Measurements from ENCODE around the gene PIK3CA. TPM values are rescaled to one million over a fixed set of nuclear protein-coding genes. Genes with fewer than 3 reads are reported as not detected.
"Not testable (repeated sequence)": the region's sequence is repeated elsewhere in the genome, so short reads cannot be mapped to it uniquely, and the experiment has no call there.

PIK3CA gene
- polyA plus RNA-seq = 10 to 100 TPM in 1 of 4 donors, 1 to 10 TPM in 3; 2.2 to 18.2 (median 4.6) TPM
- long read RNA-seq, donor 1 = 0 reads
- long read RNA-seq, donor 2 = 0 reads
- long read RNA-seq, donor 3 = 0 reads
- long read RNA-seq, donor 4 = 0 reads
- long read RNA-seq, donor 5 = 0 reads
- long read RNA-seq, donor 6, full-length matches to known transcripts = 2 of 2 reads
- long read RNA-seq, donor 6, partial matches to known transcripts = 0 of 2 reads
- long read RNA-seq, donor 6, other reads (novel, unspliced or antisense) = 0 of 2 reads
- long read RNA-seq, donor 7 = 0 reads
- long read RNA-seq, donor 8 = 0 reads
- long read RNA-seq, donor 9 = 0 reads
- long read RNA-seq, donor 10, full-length matches to known transcripts = 3 of 3 reads
- long read RNA-seq, donor 10, partial matches to known transcripts = 0 of 3 reads
- long read RNA-seq, donor 10, other reads (novel, unspliced or antisense) = 0 of 3 reads

GRCh38 chr3:179147873-179148615 is at the start of gene PIK3CA:
TSS of gene PIK3CA (plus strand) at chr3:179148357. CDS start at chr3:179198826, 50,469 bp downstream.
- 0 to 1% (median 0%) methylated on average over 35 to 67 of the region's 67 CpGs for WGBS, 3 donors
- Histone ChIP-seq H3K9me3 (ENCODE audit: control insufficient read depth in 2 of 2, insufficient read depth in 1 of 2, low read depth in 1 of 2, low read length in 1 of 2) (no peaks in the 10 kb centered on the region), H3K36me3 (ENCODE audit: control insufficient read depth in 3 of 3, insufficient read depth in 2 of 3, low read depth in 1 of 3, low read length in 3 of 3) (no peaks in the 10 kb centered on the region), H3K27me3 (ENCODE audit: control insufficient read depth in 3 of 3, insufficient read depth in 3 of 3, low read length in 3 of 3) (no peaks in the 10 kb centered on the region), H3K27ac (ENCODE audit: low read depth in 1 of 3, low read length in 2 of 3) (peak within 1 kb of the TSS; percentile 95 to 98 (median 97)), H3K4me1 (ENCODE audit: control insufficient read depth in 3 of 3, insufficient read depth in 2 of 3, low read depth in 1 of 3, low read length in 2 of 3) (peaks cover 0 to 4% (median 0%) of the 10 kb centered on the region in 3 donors), H3K4me3 (ENCODE audit: low read depth in 1 of 3, low read length in 3 of 3) (peak within 1 kb of the TSS; percentile 78 to 81 (median 80))
- DNase-seq (peak; percentile 98 to 99), FAIRE-seq (no peak)

GRCh38 chr3:179098388-179099077 is 49.6 kb upstream of the PIK3CA start:
- H3K36me3 ChIP-seq (ENCODE audit: control insufficient read depth in 3 of 3, insufficient read depth in 2 of 3, low read depth in 1 of 3, low read length in 3 of 3) = no peaks in the 10 kb centered on the region
- no peak for FAIRE-seq
- no peak overlapping the region for H3K4me3 ChIP-seq (ENCODE audit: low read depth in 1 of 3, low read length in 3 of 3)
- no peak for DNase-seq
- no peaks in the 10 kb centered on the region for H3K4me1 ChIP-seq (ENCODE audit: control insufficient read depth in 3 of 3, insufficient read depth in 2 of 3, low read depth in 1 of 3, low read length in 2 of 3)
- WGBS, 3 donors = 67 to 76% (median 73%) methylated on average over 7 of the region's 7 CpGs
- H3K27me3 ChIP-seq (ENCODE audit: control insufficient read depth in 3 of 3, insufficient read depth in 3 of 3, low read length in 3 of 3) = no peaks in the 10 kb centered on the region
- H3K9me3 ChIP-seq (ENCODE audit: control insufficient read depth in 2 of 2, insufficient read depth in 1 of 2, low read depth in 1 of 2, low read length in 1 of 2) = no peaks in the 10 kb centered on the region
- no peak overlapping the region for H3K27ac ChIP-seq (ENCODE audit: low read depth in 1 of 3, low read length in 2 of 3)

- no peak overlapping the region for H3K4me3 ChIP-seq (ENCODE audit: low read depth in 1 of 3, low read length in 3 of 3)
- H3K27ac ChIP-seq (ENCODE audit: low read depth in 1 of 3, low read length in 2 of 3) = no peak overlapping the region
- FAIRE-seq (no peak), DNase-seq (no peak)
- H3K36me3 ChIP-seq (ENCODE audit: control insufficient read depth in 3 of 3, insufficient read depth in 2 of 3, low read depth in 1 of 3, low read length in 3 of 3) = no peaks in the 10 kb centered on the region
- H3K27me3 ChIP-seq (ENCODE audit: control insufficient read depth in 3 of 3, insufficient read depth in 3 of 3, low read length in 3 of 3) = no peaks in the 10 kb centered on the region
- no peaks in the 10 kb centered on the region for H3K4me1 ChIP-seq (ENCODE audit: control insufficient read depth in 3 of 3, insufficient read depth in 2 of 3, low read depth in 1 of 3, low read length in 2 of 3)
- H3K9me3 ChIP-seq (ENCODE audit: control insufficient read depth in 2 of 2, insufficient read depth in 1 of 2, low read depth in 1 of 2, low read length in 1 of 2) = no peaks in the 10 kb centered on the region
Measured at GRCh38 chr3:179100652-179101051, 47.5 kb upstream of the PIK3CA start.

- no peaks in the 10 kb centered on the region for H3K4me1 ChIP-seq (ENCODE audit: control insufficient read depth in 3 of 3, insufficient read depth in 2 of 3, low read depth in 1 of 3, low read length in 2 of 3)
- WGBS, 3 donors = 3 to 29% (median 15%) methylated on average over 1 of the region's 1 CpG
- DNase-seq (no peak), FAIRE-seq (no peak)
- H3K4me3 ChIP-seq (ENCODE audit: low read depth in 1 of 3, low read length in 3 of 3) = no peak overlapping the region
- H3K36me3 ChIP-seq (ENCODE audit: control insufficient read depth in 3 of 3, insufficient read depth in 2 of 3, low read depth in 1 of 3, low read length in 3 of 3) = no peaks in the 10 kb centered on the region
- no peak overlapping the region for H3K27ac ChIP-seq (ENCODE audit: low read depth in 1 of 3, low read length in 2 of 3)
- no peaks in the 10 kb centered on the region for H3K27me3 ChIP-seq (ENCODE audit: control insufficient read depth in 3 of 3, insufficient read depth in 3 of 3, low read length in 3 of 3)
- no peaks in the 10 kb centered on the region for H3K9me3 ChIP-seq (ENCODE audit: control insufficient read depth in 2 of 2, insufficient read depth in 1 of 2, low read depth in 1 of 2, low read length in 1 of 2)
Measured at GRCh38 chr3:179105881-179106280, 42.3 kb upstream of the PIK3CA start.

- no peak for FAIRE-seq
Measured at GRCh38 chr3:179107617-179108016, 40.5 kb upstream of the PIK3CA start.

GRCh38 chr3:179108086-179108485 is 40.1 kb upstream of the PIK3CA start:
- no peak for DNase-seq
- no peaks in the 10 kb centered on the region for H3K4me1 ChIP-seq (ENCODE audit: control insufficient read depth in 3 of 3, insufficient read depth in 2 of 3, low read depth in 1 of 3, low read length in 2 of 3)
- no peak for FAIRE-seq
- whole genome bisulfite sequencing, 3 donors = 71 to 78% (median 73%) methylated on average over 1 of the region's 1 CpG
- H3K27ac ChIP-seq (ENCODE audit: low read depth in 1 of 3, low read length in 2 of 3) = no peak overlapping the region
- H3K4me3 ChIP-seq (ENCODE audit: low read depth in 1 of 3, low read length in 3 of 3) = no peak overlapping the region
- no peaks in the 10 kb centered on the region for H3K9me3 ChIP-seq (ENCODE audit: control insufficient read depth in 2 of 2, insufficient read depth in 1 of 2, low read depth in 1 of 2, low read length in 1 of 2)
- no peaks in the 10 kb centered on the region for H3K36me3 ChIP-seq (ENCODE audit: control insufficient read depth in 3 of 3, insufficient read depth in 2 of 3, low read depth in 1 of 3, low read length in 3 of 3)
- H3K27me3 ChIP-seq (ENCODE audit: control insufficient read depth in 3 of 3, insufficient read depth in 3 of 3, low read length in 3 of 3) = no peaks in the 10 kb centered on the region

More at GRCh38 chr3:179107617-179108016, 40.5 kb upstream of the PIK3CA start:
- Histone ChIP-seq H3K4me1 (ENCODE audit: control insufficient read depth in 3 of 3, insufficient read depth in 2 of 3, low read depth in 1 of 3, low read length in 2 of 3) (no peaks in the 10 kb centered on the region), H3K36me3 (ENCODE audit: control insufficient read depth in 3 of 3, insufficient read depth in 2 of 3, low read depth in 1 of 3, low read length in 3 of 3) (no peaks in the 10 kb centered on the region), H3K4me3 (ENCODE audit: low read depth in 1 of 3, low read length in 3 of 3) (no peak overlapping the region), H3K27ac (ENCODE audit: low read depth in 1 of 3, low read length in 2 of 3) (no peak overlapping the region), H3K27me3 (ENCODE audit: control insufficient read depth in 3 of 3, insufficient read depth in 3 of 3, low read length in 3 of 3) (no peaks in the 10 kb centered on the region), H3K9me3 (ENCODE audit: control insufficient read depth in 2 of 2, insufficient read depth in 1 of 2, low read depth in 1 of 2, low read length in 1 of 2) (no peaks in the 10 kb centered on the region)
- DNase-seq = no peak
- 89 to 93% (median 92%) methylated on average over 3 of the region's 3 CpGs for WGBS, 3 donors

GRCh38 chr3:179113903-179114302 is 34.3 kb upstream of the PIK3CA start:
- Histone ChIP-seq H3K27ac (ENCODE audit: low read depth in 1 of 3, low read length in 2 of 3) (no peak overlapping the region), H3K4me3 (ENCODE audit: low read depth in 1 of 3, low read length in 3 of 3) (no peak overlapping the region), H3K36me3 (ENCODE audit: control insufficient read depth in 3 of 3, insufficient read depth in 2 of 3, low read depth in 1 of 3, low read length in 3 of 3) (no peaks in the 10 kb centered on the region), H3K27me3 (ENCODE audit: control insufficient read depth in 3 of 3, insufficient read depth in 3 of 3, low read length in 3 of 3) (peaks cover 0 to 2% (median 0%) of the 10 kb centered on the region in 3 donors), H3K4me1 (ENCODE audit: control insufficient read depth in 3 of 3, insufficient read depth in 2 of 3, low read depth in 1 of 3, low read length in 2 of 3) (no peaks in the 10 kb centered on the region), H3K9me3 (ENCODE audit: control insufficient read depth in 2 of 2, insufficient read depth in 1 of 2, low read depth in 1 of 2, low read length in 1 of 2) (no peaks in the 10 kb centered on the region)
- WGBS, 3 donors = 52 to 65% (median 58%) methylated on average over 2 of the region's 2 CpGs
- FAIRE-seq (no peak), DNase-seq (no peak)

- H3K27ac ChIP-seq (ENCODE audit: low read depth in 1 of 3, low read length in 2 of 3); DNase-seq; H3K9me3 ChIP-seq (ENCODE audit: control insufficient read depth in 2 of 2, insufficient read depth in 1 of 2, low read depth in 1 of 2, low read length in 1 of 2); H3K36me3 ChIP-seq (ENCODE audit: control insufficient read depth in 3 of 3, insufficient read depth in 2 of 3, low read depth in 1 of 3, low read length in 3 of 3); H3K4me1 ChIP-seq (ENCODE audit: control insufficient read depth in 3 of 3, insufficient read depth in 2 of 3, low read depth in 1 of 3, low read length in 2 of 3); FAIRE-seq; H3K4me3 ChIP-seq (ENCODE audit: low read depth in 1 of 3, low read length in 3 of 3); H3K27me3 ChIP-seq (ENCODE audit: control insufficient read depth in 3 of 3, insufficient read depth in 3 of 3, low read length in 3 of 3): not testable (repeated sequence)
- WGBS, 3 donors = 47 to 57% (median 55%) methylated on average over 1 of the region's 1 CpG
Measured at GRCh38 chr3:179115444-179115843, 32.7 kb upstream of the PIK3CA start.
